GM21528 (cell line): Measurements from ENCODE around the gene SGO2.
"Not testable (repeated sequence)": the region's sequence is repeated elsewhere in the genome, so short reads cannot be mapped to it uniquely, and the experiment has no call there.

Source experiments
- ATAC-seq: cut with Tn5 transposase; IDR thresholded peaks from one replicate; pipeline ENCODE4 v1.9.1; 2021; ENCODE audit warnings: mild to moderate bottlenecking, moderate library complexity; ENCODE audit not compliant: unreplicated experiment, low FRiP score

The SGO2 gene

GRCh38 chr2:200592406-200593075, 66.5 kb downstream of the SGO2 start:
- no peak for ATAC-seq

- no peak for ATAC-seq
These were observed 67.9 kb downstream of the SGO2 start for GRCh38 chr2:200593905-200594304.

- ATAC-seq: no peak
These were observed 69.9 kb downstream of the SGO2 start for GRCh38 chr2:200595913-200596312.

- no peak for ATAC-seq
These were observed 71.0 kb downstream of the SGO2 start for GRCh38 chr2:200596774-200597570.

- no peak for ATAC-seq
These were observed 73.2 kb downstream of the SGO2 start for GRCh38 chr2:200599206-200599605.

- no peak for ATAC-seq
These were observed 74.7 kb downstream of the SGO2 start for GRCh38 chr2:200600549-200601225.

- no peak for ATAC-seq
These were observed 76.6 kb downstream of the SGO2 start for GRCh38 chr2:200602584-200602983.

- no peak for ATAC-seq
These were observed 78.0 kb downstream of the SGO2 start for GRCh38 chr2:200603972-200604371.

- no peak for ATAC-seq
These were observed 78.7 kb downstream of the SGO2 start for GRCh38 chr2:200604571-200605255.

GRCh38 chr2:200608341-200609027, 82.5 kb downstream of the SGO2 start:
- ATAC-seq: no peak

GRCh38 chr2:200609028-200609614, 83.1 kb downstream of the SGO2 start:
- no peak for ATAC-seq

GRCh38 chr2:200610217-200610616, 84.2 kb downstream of the SGO2 start:
- ATAC-seq: not testable (repeated sequence)

- ATAC-seq: no peak
These were observed 87.7 kb downstream of the SGO2 start for GRCh38 chr2:200613692-200614091.

- no peak for ATAC-seq
These were observed 88.2 kb downstream of the SGO2 start for GRCh38 chr2:200614249-200614648.

- no peak for ATAC-seq
These were observed 89.2 kb downstream of the SGO2 start for GRCh38 chr2:200615247-200615646.

- no peak for ATAC-seq
These were observed 90.2 kb downstream of the SGO2 start for GRCh38 chr2:200616193-200616592.

GRCh38 chr2:200616656-200617055, 90.6 kb downstream of the SGO2 start:
- no peak for ATAC-seq

- ATAC-seq: no peak
These were observed 91.4 kb downstream of the SGO2 start for GRCh38 chr2:200617156-200618053.

- no peak for ATAC-seq
These were observed 92.0 kb downstream of the SGO2 start for GRCh38 chr2:200618054-200618419.
